Measurements from ENCODE around the gene ULK3.

Gene ULK3

GRCh38 chr15:74840851-74841775, 1.8 kb downstream of the ULK3 start:
- no peak for DNase-seq (ENCODE audit: low spot score)

DNA sequence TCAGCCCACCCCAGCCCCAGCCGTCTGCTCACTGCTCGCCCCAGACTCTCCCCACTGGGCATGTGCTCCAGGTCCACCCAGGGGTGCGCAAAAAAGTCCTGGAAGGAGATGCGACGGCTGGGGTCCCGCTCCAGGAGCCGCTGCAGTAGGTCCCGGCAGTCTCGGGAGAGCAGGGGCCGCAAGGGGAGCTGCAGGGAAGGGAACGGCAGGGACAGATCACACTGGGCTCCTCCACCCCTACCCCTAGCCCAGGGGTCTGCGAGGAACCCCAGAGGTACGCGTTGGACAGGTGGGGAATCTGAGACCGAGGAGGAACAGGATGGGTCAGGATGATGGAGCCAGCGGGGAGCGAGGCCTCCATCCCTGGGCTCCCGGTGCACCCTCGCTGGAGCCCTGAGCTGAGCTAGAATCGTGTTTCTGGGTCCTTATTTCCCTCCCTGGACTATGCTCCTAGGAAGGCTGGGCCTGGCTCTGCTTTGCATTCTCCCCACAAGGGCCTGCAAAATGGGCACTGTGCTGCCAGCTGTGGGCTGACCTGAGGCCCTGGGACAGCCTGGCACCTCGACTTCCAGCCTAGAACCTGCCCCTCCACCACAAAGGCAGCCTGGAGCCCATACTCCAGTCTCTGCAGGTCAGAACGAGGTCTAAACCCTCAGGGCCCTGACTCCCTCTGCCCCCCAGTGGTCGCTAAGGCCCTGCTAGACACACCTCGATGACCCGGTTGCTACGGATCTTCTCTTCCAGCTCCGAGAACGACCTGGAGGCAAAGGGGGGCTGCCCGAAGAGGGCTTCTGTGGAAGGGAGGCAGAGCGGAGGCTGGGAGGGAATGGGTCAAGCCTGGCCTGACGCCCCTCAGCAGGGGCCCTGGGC, 3.2 kb downstream of the ULK3 start:
- DNase-seq (ENCODE audit: low spot score), result no peak

- no peak for DNase-seq (ENCODE audit: low spot score)
Observed at GRCh38 chr15:74838746-74839525, 4.0 kb downstream of the ULK3 start.

GRCh38 chr15:74838137-74838516, 4.8 kb downstream of the ULK3 start:
- no peak for DNase-seq (ENCODE audit: low spot score)

GRCh38 chr15:74837482-74838136, 5.3 kb downstream of the ULK3 start:
- DNase-seq (ENCODE audit: low spot score), result no peak

DNA sequence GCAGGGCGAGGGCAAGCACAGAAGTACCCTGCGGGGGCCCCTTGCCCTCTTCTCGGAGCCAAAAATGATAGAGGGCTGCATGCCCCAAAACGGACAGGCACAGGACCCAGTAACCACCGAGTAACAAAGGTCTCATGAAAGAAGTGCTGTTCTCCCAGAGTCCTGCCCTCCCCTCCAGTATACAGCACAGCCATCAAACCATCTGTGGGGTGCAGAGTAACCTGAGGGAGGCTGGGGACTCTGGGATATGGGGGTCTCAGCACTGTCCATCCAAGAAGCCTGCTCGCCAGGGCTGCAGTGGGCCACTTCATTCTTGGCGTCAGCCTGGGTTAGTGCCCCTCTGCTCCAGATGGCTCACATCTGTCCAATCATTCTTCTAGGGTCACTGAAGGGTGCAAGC, 6.1 kb downstream of the ULK3 start:
- DNase-seq (ENCODE audit: low spot score), result no peak

- peak; percentile 72 for DNase-seq (ENCODE audit: low spot score)
Observed at GRCh38 chr15:74835312-74835823, 7.6 kb downstream of the ULK3 start.

GRCh38 chr15:74833376-74834107, 9.4 kb downstream of the ULK3 start:
- no peak for DNase-seq (ENCODE audit: low spot score)

DNA sequence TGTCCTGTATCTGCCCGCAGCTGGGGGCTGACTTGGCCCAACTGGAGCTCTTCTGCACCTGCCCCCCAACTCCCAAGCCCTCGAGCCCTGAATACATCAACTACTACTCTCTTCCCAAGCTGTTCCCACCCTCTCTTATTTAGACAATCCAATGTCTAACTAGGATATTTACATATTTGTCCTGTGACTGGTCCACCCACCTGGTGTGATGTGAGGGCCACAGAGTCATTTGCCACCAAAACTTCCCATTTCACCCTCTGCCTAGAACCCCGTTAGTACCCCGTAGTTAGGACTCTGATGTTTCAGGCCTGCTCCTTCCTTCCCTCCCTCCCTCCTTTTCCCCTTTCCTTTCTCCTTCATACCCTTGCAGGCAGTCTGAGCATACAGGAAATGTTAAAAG, 10.1 kb downstream of the ULK3 start:
- no peak for DNase-seq (ENCODE audit: low spot score)

DNA sequence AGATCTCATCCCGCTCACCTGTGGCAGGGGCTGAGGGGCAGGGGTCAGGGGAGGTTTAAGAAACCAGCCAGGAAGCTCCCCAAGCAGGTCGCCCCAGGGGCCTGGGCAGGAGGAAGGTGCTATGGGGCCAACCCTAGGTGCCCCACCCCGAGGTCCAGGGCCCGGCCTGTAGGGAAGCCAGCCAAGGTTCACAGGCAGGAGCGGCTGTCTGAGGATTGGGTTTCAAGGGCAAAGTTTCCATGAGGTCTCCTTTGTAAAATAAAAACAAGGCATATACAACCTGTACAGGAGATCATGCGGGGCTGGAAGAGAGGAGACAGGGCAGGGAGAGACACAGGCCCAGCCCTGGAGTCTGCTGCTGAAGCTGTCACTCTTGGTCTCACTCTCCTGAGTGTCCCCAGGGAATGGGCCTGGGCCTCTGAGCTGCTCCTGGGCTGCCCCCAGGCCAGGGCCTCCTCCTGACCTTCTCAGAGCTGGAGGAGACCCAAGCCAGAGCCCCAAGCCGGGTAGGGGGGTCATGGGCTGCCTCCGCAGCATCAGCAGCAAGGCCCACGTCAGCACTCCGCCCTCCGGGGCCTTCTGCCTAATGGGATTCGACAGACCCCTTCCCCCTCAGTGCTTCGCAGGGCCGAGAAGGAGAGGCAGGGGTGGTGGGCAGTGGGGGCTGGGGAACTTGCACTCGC, 11.0 kb downstream of the ULK3 start:
- DNase-seq (ENCODE audit: low spot score), result no peak

GRCh38 chr15:74830868-74831267, 12.1 kb downstream of the ULK3 start:
- no peak for DNase-seq (ENCODE audit: low spot score)

- DNase-seq (ENCODE audit: low spot score), result no peak
Observed at GRCh38 chr15:74829991-74830390, 13.0 kb downstream of the ULK3 start.

DNA sequence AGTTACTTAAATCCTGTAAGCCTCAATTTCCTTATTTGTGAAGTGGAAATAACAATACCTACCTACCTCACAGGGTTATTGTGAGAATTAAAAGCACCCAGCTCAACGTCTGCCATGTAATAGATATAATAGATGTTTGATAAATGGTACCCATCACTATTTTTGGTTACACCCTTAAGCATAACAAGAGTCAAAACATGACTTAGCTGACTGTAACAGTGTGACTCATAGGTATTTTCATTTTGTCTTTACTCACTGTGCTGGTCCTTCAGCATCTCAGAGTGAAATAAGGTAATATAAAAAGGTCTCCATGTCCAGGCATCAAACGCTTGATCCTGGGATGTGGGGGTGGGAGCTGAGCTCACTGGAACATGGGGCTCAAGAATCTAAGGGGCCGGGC, 13.5 kb downstream of the ULK3 start:
- DNase-seq (ENCODE audit: low spot score), result peak; percentile 66

DNA sequence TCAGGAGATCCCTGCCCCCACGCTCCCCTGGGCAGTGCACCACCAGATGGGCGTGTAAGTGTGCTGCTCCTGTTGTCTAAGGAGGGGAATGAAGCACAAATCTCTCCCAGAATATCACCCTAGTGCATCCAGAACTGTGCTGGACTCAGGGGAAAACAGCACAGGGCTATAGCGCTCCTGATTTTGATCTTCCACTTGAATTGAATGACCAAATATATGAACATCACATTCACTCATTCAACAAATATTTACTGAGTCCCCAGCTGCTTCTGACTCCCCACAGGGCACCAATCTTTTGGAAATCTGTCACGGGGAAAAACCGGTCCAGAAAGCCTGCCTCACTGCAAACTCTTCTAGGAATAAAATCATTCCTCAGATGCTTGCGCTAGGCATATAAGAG, 14.1 kb downstream of the ULK3 start:
- DNase-seq (ENCODE audit: low spot score), result no peak

DNA sequence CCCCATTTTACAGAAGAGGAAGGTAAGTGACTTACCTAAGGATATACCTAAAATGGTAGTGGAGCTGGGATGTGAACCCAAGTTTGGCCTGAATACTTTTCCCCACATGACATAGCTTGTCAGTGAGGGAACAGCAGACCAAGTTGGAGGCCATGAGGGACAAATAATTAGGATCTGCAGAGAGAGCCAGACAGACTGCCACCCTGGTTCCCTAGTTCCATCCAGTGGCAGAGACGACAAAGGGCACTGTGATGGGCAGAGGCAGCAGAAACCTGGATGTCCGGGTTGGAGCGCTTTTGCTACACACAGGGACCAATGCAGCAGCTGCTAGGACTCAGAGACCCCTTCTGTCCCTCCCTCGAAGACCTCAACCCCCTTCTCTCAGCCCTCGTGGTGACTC, 15.3 kb downstream of the ULK3 start:
- DNase-seq (ENCODE audit: low spot score), result no peak

DNA sequence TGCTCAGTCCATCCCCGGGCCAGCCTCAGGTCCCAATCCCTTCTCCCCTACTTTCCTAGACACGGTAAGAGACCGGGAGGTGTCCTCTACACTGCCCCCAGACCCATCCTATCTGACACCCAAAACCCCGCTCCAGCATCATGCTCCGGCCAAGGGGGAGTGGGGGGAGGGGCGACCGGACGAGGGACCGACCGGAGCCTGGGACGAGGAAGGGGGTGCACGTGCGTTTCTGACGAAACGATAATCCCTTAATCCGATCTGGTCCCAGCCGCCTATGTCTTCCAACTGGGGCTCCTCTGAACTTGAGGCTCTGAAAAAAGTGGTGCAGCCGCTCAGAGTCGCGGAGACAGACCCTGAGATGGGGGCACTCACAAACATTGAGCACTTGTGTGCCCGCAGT, 16.0 kb downstream of the ULK3 start:
- no peak for DNase-seq (ENCODE audit: low spot score)

GRCh38 chr15:74826364-74826819, 16.6 kb downstream of the ULK3 start, which contains the start of gene CPLX3:
CPLX3 (plus strand) TSS chr15:74826627; CDS start chr15:74826704, 77 bp downstream.
- no peak for DNase-seq (ENCODE audit: low spot score)

GRCh38 chr15:74825866-74826265, 17.1 kb downstream of the ULK3 start:
- DNase-seq (ENCODE audit: low spot score), result no peak

DNA sequence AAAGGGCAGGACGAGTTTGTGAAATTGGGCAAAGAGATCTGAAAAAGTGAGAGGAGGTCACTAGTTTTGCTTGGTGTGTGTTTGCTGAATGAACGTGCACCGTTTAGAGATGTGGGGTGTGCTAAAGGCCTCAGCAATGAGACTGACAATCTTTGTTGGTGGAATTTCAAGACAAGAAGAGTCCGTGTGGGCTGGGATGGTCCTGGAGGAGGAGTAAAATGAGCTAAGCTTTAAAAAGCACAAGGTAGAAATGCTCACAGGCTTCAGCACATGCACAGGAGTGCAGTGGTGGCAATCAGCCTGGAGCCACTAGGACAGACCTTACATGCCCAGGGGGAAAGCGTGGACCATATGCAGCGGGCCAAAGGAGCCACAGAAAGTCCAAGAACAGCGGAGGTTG, 18.0 kb downstream of the ULK3 start:
- DNase-seq (ENCODE audit: low spot score), result no peak

- no peak for DNase-seq (ENCODE audit: low spot score)
Observed at GRCh38 chr15:74823324-74823723, 19.6 kb downstream of the ULK3 start.

Data from RKO (cell line).